ENCODE results near the gene PCNX4.

DNA sequence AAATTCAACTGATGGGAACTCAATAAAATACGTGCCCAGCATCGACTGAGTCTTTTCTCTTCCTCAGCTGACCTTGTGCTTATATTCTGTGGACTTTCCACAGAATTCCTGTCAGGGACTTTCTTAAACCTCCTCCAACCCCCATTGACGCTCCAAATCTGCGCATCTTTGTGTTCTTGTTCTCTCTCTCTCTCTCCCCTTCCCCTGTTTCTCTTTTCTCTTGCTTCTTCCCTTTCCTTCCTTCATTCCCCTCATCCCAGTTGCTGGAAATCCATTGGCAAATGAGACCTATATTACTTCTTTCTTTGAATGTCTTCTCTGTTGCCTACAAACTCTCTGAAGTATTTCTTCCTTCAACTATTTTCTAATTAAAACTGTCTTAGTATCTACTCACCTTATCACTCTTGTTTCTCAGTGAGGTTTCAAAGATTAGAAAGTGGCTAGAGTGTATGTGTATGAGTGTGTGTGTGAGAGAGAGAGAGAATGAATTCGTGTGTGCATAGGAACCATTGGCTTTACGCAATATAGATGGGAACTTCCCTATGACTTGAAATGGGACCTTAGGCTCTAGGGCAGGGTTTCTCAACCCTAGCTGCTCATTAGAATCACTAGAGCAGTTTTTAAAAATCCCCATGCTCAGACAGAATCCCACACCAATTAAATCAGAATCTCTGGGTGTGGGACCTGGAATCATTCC lies 115.3 kb downstream of the PCNX4 start:
- TF ChIP-seq POLR2A (IDR thresholded peaks at IDR 0.05) = no peak
- no peak for TF ChIP-seq POLR2AphosphoS5 (IDR thresholded peaks at IDR 0.05)

Data from breast epithelium (tissue), 3 donors.